Stimulated activated naive B cell treated with anti-CD40 and anti-IgM and Interleukin-4, amounts not matched to agents 10 μg/mL and 1 μg/mL and 100 μg/mL, for 72 hours (primary cell): Measurements from ENCODE around the gene RAB11FIP2.
A peak's percentile ranks its signal among the peaks of the same experiment; 100 is the strongest.

Experiments
- ATAC-seq, 2 donors: fragments of 150-1000 bp; cut with Tn5 transposase; replicated peaks; 2 replicates each; pipeline ENCODE4 v1.10.0; 2021; ENCODE audit warnings: moderate library complexity in 1 of 2
- DNase-seq: peaks from one replicate; pipeline ENCODE4 v3.0.0; 2021
- H3K27ac Mint-ChIP-seq: one replicate; pipeline ENCODE4 v1.8.0; 2022; ENCODE audit warnings: mild to moderate bottlenecking, mixed read lengths
- H3K27me3 Mint-ChIP-seq, 2 donors: one replicate each; pipeline ENCODE4 v1.8.0; 2022; ENCODE audit warnings: mixed read lengths in 2 of 2
- H3K36me3 Mint-ChIP-seq, 2 donors: one replicate each; pipeline ENCODE4 v1.8.0; 2022; ENCODE audit warnings: mixed read lengths in 2 of 2, mild to moderate bottlenecking in 1 of 2
- H3K4me1 Mint-ChIP-seq, 2 donors: one replicate each; pipeline ENCODE4 v1.8.0; 2022; ENCODE audit warnings: mixed read lengths in 2 of 2, mild to moderate bottlenecking in 1 of 2
- H3K4me3 Mint-ChIP-seq, 2 donors: one replicate each; pipeline ENCODE4 v1.8.0; 2022; ENCODE audit warnings: mild to moderate bottlenecking in 2 of 2, mixed read lengths in 2 of 2, moderate library complexity in 1 of 2
- H3K9me3 Mint-ChIP-seq, 2 donors: one replicate each; pipeline ENCODE4 v1.8.0; 2022; ENCODE audit warnings: mixed read lengths in 2 of 2, mild to moderate bottlenecking in 1 of 2

RAB11FIP2 gene

DNA sequence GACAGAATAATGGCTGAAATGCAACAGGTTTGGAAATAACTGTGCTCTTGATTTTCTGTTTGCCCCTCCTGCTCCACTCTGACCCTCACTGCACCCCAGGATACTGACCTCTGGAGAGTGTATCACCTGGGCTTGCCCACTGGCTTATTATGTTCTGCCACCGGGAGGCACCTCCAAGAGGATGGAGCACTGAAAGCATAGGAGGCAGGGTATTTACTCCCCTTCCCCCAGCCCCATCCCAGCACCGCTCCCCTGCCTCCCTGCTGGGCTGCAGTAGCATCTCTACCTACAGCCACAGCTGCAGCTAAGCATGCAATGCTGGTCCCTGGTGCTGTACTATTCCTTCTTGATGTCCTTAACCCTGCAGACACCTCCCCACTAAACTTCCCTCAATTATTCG is 26.4 kb downstream of the RAB11FIP2 start:
- Mint-ChIP-seq H3K4me3 (no peak overlapping the region), H3K9me3 (no peaks in the 10 kb centered on the region), H3K27ac (no peak overlapping the region), H3K27me3 (no peaks in the 10 kb centered on the region), H3K36me3 (peaks cover 5 to 6% of the 10 kb centered on the region in 2 donors), H3K4me1 (peaks cover 0 to 4% of the 10 kb centered on the region in 2 donors)
- ATAC-seq = no peak
- DNase-seq = no peak

DNA sequence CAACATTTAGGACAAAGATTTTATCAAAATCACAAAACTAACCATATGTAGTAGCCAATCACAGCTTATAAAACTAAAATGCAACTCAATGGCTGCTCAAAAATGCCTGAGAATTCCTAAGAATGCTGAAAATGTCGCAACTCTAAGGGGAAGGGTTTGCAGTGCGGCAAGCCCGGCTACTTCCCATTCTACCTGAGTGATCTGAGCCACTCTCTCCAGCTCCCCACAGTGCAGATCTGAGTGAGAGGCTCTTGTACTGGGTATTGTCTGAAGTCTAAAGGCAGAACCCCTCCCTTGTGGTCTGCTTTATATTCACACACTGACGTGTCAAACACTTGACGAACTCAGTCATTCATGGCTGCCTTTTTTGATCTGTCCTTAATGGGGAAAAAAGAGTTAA is 28.9 kb downstream of the RAB11FIP2 start:
- no peak for ATAC-seq
- Mint-ChIP-seq H3K27me3 (no peaks in the 10 kb centered on the region), H3K36me3 (peaks cover 6 to 13% of the 10 kb centered on the region in 2 donors)

DNA sequence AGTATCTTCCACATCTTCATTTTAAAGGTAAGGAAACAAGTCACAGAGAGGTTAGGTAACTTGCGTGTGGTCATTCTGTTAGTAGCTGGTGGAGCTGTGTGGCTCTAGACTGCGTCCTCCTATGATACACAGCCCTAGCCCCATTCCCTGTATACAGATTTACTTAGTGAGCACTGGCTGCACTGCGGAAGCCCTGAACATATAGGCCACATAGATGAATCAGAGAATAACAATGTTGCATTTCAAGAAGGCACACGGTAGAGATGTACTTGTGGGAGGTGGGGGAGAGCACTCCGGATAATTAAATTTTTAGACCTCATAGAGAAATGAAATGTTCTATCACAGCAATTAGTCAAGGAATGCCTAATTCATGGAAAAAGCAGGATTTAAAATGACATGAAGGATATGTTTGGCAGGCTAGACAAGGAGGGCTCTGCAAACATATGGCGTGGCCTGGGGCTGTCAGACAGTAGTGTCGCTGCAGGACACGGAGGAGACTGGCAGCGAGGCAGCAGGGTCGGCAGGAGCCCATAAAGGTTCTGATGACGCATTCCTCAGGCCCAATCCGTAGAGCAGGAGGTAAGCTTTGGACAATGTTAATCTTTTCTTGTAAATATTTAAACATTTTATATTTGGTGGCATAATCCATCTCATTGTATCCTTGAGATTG is 29.5 kb downstream of the RAB11FIP2 start:
- DNase-seq (no peak), ATAC-seq (no peak)
- H3K9me3 Mint-ChIP-seq = no peaks in the 10 kb centered on the region
- no peak overlapping the region for H3K4me3 Mint-ChIP-seq
- H3K36me3 Mint-ChIP-seq = peaks cover 8 to 13% of the 10 kb centered on the region in 2 donors
- peaks cover 0 to 4% of the 10 kb centered on the region in 2 donors for H3K4me1 Mint-ChIP-seq
- H3K27ac Mint-ChIP-seq = no peak overlapping the region
- H3K27me3 Mint-ChIP-seq = no peaks in the 10 kb centered on the region

More for the DNA sequence above, 28.9 kb downstream of the RAB11FIP2 start:
- H3K4me1 Mint-ChIP-seq = peaks cover 0 to 4% of the 10 kb centered on the region in 2 donors
- H3K27ac Mint-ChIP-seq = no peak overlapping the region
- H3K4me3 Mint-ChIP-seq = no peak overlapping the region
- DNase-seq = no peak
- H3K9me3 Mint-ChIP-seq = no peaks in the 10 kb centered on the region

DNA sequence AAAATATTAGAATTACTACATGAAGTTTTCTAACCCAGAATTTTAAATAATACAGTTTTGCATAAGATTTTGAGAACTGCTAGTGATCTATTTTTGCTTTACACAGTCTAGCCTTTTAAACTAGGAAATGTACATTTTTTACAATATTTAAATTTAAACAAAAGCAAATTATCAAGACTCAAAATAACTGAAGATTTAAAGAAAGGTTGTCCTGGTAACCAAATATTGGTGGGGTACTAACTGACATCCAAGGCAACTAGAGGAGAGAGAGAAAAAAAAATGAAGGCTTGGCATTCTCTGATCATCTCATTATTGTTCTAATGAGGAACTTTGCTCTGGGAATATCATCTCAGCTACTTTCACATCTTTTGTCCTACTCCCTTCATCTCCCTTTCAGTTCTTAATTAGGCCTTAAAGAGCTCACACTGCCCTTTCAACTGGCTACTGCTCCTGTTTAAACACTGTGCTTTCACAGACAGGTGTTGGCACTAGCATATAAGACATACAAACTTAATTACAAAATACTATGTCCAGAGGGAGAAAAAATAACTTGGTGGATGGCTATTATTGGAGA is 33.7 kb downstream of the RAB11FIP2 start:
- H3K4me3 Mint-ChIP-seq = no peak overlapping the region
- ATAC-seq (no peak), DNase-seq (no peak)
- no peaks in the 10 kb centered on the region for H3K9me3 Mint-ChIP-seq
- no peaks in the 10 kb centered on the region for H3K27me3 Mint-ChIP-seq
- peaks cover 18 to 22% of the 10 kb centered on the region in 2 donors for H3K36me3 Mint-ChIP-seq
- no peaks in the 10 kb centered on the region for H3K4me1 Mint-ChIP-seq
- no peak overlapping the region for H3K27ac Mint-ChIP-seq

DNA sequence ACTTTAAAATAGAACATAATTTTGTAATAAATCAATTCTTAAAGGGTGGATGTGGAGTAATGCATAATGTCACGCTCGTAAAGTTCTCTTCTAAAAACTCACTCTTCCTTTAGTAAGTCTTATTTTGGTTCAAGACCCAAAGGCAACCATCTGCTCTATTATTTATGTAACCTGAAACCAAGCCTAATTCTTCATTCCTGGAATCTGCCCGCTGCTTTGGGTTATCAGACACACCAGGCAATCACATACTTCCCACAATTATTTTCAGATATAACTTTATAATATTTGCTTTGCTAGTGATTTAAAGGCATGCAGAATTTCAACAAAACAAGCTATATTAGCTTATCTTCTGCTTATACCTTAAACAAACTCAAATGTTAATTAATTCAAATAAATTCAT is 39.0 kb downstream of the RAB11FIP2 start:
- H3K27ac Mint-ChIP-seq = no peak overlapping the region
- ATAC-seq = no peak
- peaks cover 17 to 27% of the 10 kb centered on the region in 2 donors for H3K36me3 Mint-ChIP-seq
- H3K4me1 Mint-ChIP-seq = no peaks in the 10 kb centered on the region
- H3K9me3 Mint-ChIP-seq = no peaks in the 10 kb centered on the region
- H3K27me3 Mint-ChIP-seq = no peaks in the 10 kb centered on the region
- H3K4me3 Mint-ChIP-seq = no peak overlapping the region
- no peak for DNase-seq

DNA sequence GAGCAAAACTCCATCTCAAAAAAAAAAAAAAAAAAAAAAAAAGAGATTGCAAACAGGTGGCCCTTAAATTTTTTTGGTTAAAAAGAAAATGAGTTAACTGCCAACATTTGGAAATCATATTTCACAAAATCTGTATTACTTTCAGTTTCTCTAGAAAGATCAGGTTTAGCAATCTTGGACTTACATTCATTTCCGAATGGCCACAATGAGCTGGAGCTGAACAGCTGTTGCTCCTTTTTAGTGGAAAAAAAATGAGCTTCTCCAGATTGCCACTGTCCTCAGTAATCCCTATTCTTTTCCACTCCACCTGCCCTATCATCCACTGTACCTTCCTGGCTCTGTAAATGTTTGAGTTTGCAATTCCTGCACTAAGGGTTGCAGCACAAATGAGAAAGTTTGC is 43.6 kb downstream of the RAB11FIP2 start:
- H3K27ac Mint-ChIP-seq = no peak overlapping the region
- no peak overlapping the region for H3K4me3 Mint-ChIP-seq
- H3K9me3 Mint-ChIP-seq = no peaks in the 10 kb centered on the region
- no peaks in the 10 kb centered on the region for H3K4me1 Mint-ChIP-seq
- no peak for DNase-seq
- no peaks in the 10 kb centered on the region for H3K27me3 Mint-ChIP-seq
- ATAC-seq = no peak
- peaks cover 16 to 32% of the 10 kb centered on the region in 2 donors for H3K36me3 Mint-ChIP-seq

DNA sequence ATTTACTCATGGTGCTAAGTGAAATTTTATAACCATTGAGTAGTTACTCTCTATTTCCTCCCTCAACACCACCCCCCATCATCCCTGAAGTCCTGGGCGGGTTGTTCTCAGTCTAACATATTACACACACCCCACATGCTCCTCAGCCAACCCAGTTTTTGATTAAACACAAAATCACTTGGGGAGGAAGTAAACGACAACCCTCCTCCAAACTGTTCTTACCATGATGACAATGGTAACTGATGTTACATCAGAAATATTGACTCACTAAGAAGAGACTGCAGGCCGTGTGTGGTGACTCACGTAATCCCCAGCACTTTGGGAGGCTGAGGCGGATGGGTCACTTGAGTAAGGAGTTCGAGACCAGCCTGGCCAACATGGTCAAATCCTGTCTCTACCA is 44.2 kb downstream of the RAB11FIP2 start:
- Mint-ChIP-seq H3K4me1 (no peaks in the 10 kb centered on the region), H3K27ac (peak overlapping the region; percentile 45)
- ATAC-seq = no peak

DNA sequence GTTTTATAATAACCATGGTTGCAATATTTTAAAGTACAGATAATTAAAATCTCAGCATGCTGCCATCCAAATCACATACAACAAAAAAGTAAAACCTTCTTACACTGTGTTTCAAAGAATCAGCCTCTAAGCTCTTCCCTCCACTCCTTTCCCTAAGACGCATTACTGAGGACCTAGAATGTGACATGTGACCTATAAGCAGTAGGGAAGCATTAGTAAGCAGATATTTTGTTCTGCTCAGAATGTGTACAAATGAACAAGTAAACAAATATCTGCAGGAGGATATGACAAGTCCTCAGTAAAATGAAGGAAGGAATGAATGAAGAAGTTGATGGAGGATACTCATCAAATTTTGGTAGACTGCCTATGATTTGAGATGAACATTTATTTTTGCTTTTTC is 49.1 kb downstream of the RAB11FIP2 start:
- no peak overlapping the region for H3K27ac Mint-ChIP-seq

More for the DNA sequence above, 44.2 kb downstream of the RAB11FIP2 start:
- H3K4me3 Mint-ChIP-seq = no peak overlapping the region
- H3K9me3 Mint-ChIP-seq = no peaks in the 10 kb centered on the region
- no peak for DNase-seq
- no peaks in the 10 kb centered on the region for H3K27me3 Mint-ChIP-seq
- peaks cover 16 to 33% of the 10 kb centered on the region in 2 donors for H3K36me3 Mint-ChIP-seq

DNA sequence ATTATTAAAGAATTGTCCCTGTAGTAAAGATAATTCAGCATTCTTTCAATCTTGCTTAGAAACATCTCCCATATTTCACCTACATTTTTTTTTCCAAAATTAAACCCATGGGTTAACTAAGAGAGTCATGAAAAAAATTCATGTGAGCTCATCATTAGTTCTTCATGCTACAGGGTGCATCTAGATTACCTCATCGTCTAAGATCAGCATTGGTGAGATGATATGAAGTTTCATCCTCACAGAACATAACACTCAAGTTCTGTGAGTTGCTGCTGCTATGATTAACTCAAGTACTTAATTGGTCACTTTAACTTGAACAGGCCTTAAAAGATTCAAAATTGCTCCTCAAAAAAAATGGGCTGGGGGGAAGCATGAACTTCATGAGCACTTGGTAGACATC is 50.0 kb downstream of the RAB11FIP2 start:
- no peaks in the 10 kb centered on the region for H3K27me3 Mint-ChIP-seq
- DNase-seq (no peak), ATAC-seq (no peak)
- peaks cover 12 to 35% of the 10 kb centered on the region in 2 donors for H3K36me3 Mint-ChIP-seq
- H3K27ac Mint-ChIP-seq = no peak overlapping the region
- no peak overlapping the region for H3K4me3 Mint-ChIP-seq
- no peaks in the 10 kb centered on the region for H3K9me3 Mint-ChIP-seq
- H3K4me1 Mint-ChIP-seq = peaks cover 0 to 4% of the 10 kb centered on the region in 2 donors

More for the DNA sequence above, 49.1 kb downstream of the RAB11FIP2 start:
- Mint-ChIP-seq H3K4me1 (peaks cover 0 to 4% of the 10 kb centered on the region in 2 donors), H3K27me3 (no peaks in the 10 kb centered on the region), H3K36me3 (peaks cover 15 to 37% of the 10 kb centered on the region in 2 donors), H3K4me3 (no peak overlapping the region), H3K9me3 (no peaks in the 10 kb centered on the region)
- DNase-seq (no peak), ATAC-seq (no peak)

DNA sequence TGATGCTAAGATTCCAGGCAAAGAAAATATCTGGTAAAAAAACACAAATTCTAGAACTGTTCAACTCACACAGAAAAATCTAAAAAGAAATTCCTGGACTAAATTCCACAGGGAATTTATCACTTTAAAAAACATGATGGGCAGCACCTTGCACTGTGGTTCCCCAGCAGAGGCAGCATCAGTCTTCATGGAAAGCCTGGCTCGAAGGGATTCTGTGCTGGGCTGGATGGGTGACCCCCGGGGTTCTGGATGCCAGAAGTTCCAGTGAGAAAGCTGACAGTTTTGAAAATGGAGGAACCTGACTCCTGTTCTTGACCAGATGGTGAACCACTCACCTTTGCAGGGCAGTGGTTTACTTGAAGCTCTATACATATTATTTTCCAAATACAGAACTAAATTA is 52.0 kb downstream of the RAB11FIP2 start:
- peaks cover 12 to 32% of the 10 kb centered on the region in 2 donors for H3K36me3 Mint-ChIP-seq
- no peak overlapping the region for H3K27ac Mint-ChIP-seq
- ATAC-seq = no peak
- H3K4me1 Mint-ChIP-seq = peaks cover 0 to 4% of the 10 kb centered on the region in 2 donors
- no peaks in the 10 kb centered on the region for H3K27me3 Mint-ChIP-seq
- no peak for DNase-seq
- no peak overlapping the region for H3K4me3 Mint-ChIP-seq
- no peaks in the 10 kb centered on the region for H3K9me3 Mint-ChIP-seq

DNA sequence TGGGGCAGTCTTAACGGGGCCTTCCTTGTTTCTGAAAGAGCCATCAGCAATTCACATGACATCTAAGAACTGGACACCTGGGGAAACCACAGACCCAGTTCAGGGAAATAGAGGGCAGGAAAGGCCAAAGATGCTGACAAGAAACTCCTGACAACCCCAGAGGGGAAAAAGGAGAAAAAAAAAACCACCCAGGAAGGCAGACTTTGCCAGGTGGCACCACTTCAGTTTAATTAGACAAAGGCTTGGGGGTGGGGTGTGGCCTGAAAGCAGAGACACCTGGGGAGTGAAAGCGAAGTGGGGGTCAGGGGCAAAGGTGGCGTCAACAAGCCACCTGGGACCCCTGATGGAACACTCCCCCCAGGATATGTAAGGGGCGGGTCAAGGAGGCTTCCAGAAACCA is 53.6 kb downstream of the RAB11FIP2 start:
- Mint-ChIP-seq H3K27ac (no peak overlapping the region), H3K4me1 (peaks cover 0 to 4% of the 10 kb centered on the region in 2 donors)
- no peak for ATAC-seq

DNA sequence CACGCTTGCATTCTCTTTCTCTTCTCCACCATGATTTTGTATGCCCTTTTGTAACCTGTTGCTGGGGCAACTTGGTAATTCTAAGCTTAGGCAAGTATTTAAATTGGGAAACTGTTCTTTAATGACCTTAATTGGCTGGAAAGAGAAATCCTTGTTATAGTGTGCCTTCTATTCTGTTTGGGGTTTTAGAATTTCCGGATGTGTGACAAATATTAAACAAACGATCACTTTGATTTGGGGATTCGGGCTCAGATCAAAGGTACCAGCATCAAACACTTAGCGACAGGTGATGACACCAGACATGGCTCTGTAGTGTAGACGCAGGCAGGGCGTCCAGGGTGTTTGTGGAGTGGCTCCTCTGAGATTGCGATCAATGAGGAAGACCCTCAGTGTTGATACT is 55.0 kb downstream of the RAB11FIP2 start:
- no peak overlapping the region for H3K27ac Mint-ChIP-seq
- DNase-seq (no peak), ATAC-seq (no peak)
- H3K4me3 Mint-ChIP-seq = no peak overlapping the region
- H3K27me3 Mint-ChIP-seq = no peaks in the 10 kb centered on the region
- peaks cover 4 to 27% of the 10 kb centered on the region in 2 donors for H3K36me3 Mint-ChIP-seq
- peaks cover 0 to 4% of the 10 kb centered on the region in 2 donors for H3K4me1 Mint-ChIP-seq
- peaks cover 9 to 20% of the 10 kb centered on the region in 2 donors for H3K9me3 Mint-ChIP-seq

More for the DNA sequence above, 53.6 kb downstream of the RAB11FIP2 start:
- DNase-seq = no peak
- Mint-ChIP-seq H3K36me3 (peaks cover 8 to 32% of the 10 kb centered on the region in 2 donors), H3K4me3 (no peak overlapping the region), H3K9me3 (peaks cover 6 to 8% of the 10 kb centered on the region in 2 donors), H3K27me3 (no peaks in the 10 kb centered on the region)

DNA sequence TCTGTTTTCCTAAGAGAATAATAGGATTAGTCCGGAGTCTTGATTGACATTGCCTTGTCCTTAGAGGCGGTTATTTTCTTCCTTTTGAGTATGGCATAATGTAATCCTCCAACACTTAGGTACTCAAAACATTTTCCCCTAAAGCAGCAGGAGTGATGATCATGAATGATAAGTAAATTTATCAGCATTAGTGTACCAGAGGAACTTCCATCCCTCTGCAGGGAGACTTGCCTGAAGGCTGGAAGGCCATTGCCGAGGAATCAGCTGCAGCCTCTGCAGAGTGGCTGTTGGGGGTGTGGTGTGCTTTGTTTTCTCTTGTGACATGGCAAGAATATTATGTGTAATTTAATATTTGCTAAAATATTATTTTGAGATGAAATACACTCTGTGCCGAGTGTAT is 56.8 kb downstream of the RAB11FIP2 start:
- ATAC-seq (no peak), DNase-seq (no peak)

DNA sequence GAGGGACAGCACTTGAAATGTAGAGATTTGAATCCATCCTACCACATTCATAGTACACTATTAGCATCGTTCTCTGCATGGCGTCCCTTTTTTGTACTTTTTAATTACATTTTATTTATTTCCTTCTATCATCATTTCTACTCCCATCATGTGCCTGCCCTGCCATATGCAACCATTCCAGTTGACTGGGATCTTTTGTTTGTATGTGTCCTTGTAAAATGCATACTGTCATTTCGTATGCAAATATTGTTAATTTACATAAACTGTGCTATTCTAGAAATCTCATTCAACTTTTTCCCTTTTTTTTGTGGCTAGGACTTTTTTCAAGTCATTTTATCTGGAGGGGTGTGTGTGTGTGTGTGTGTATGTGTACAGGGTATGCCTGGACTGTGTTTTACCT is 57.9 kb downstream of the RAB11FIP2 start:
- DNase-seq (no peak), ATAC-seq (no peak)
- Mint-ChIP-seq H3K9me3 (peaks cover 16 to 32% of the 10 kb centered on the region in 2 donors), H3K27ac (no peak overlapping the region), H3K4me1 (peaks cover 0 to 4% of the 10 kb centered on the region in 2 donors), H3K36me3 (peaks cover 3 to 23% of the 10 kb centered on the region in 2 donors), H3K27me3 (no peaks in the 10 kb centered on the region), H3K4me3 (no peak overlapping the region)

More for the DNA sequence above, 56.8 kb downstream of the RAB11FIP2 start:
- no peak overlapping the region for H3K4me3 Mint-ChIP-seq
- no peaks in the 10 kb centered on the region for H3K27me3 Mint-ChIP-seq
- peaks cover 3 to 22% of the 10 kb centered on the region in 2 donors for H3K36me3 Mint-ChIP-seq
- H3K4me1 Mint-ChIP-seq = peaks cover 0 to 4% of the 10 kb centered on the region in 2 donors
- H3K27ac Mint-ChIP-seq = no peak overlapping the region
- H3K9me3 Mint-ChIP-seq = peaks cover 15 to 32% of the 10 kb centered on the region in 2 donors
